Activated CD8-positive, alpha-beta T cell treated with anti-CD3 and anti-CD28 coated beads, Interleukin-2, amount 10 ng/mL, durations not matched to agents 7 days and 5 days (primary cell): ENCODE measurements around the gene CCNK. TPM values are rescaled to one million over a fixed set of nuclear protein-coding genes. Genes with fewer than 3 reads are reported as not detected.

Experiments
- ATAC-seq: fragments of 150-1000 bp; cut with Tn5 transposase; one replicate; pipeline ENCODE4 v1.10.0; 2021; ENCODE audit warnings: moderate library complexity
- CTCF ChIA-PET: fragments of 350-600 bp; sonication (Branson Sonifier 250); formaldehyde crosslinking; loops from one replicate; lab custom pipeline; 2021; ENCODE audit warnings: antibody characterized with exemption; lab: Charles Lee
- POLR2A ChIA-PET: fragments of 350-600 bp; sonication (Branson Sonifier 250); formaldehyde crosslinking; loops from one replicate; lab custom pipeline; 2021; ENCODE audit warnings: antibody characterized with exemption; lab: Charles Lee
- DNase-seq: peaks from one replicate; pipeline ENCODE4 v3.0.0-alpha.2; 2020
- H3K27ac Mint-ChIP-seq: one replicate; pipeline ENCODE4 v1.8.0; 2021; ENCODE audit warnings: mild to moderate bottlenecking, mixed read lengths
- H3K27me3 Mint-ChIP-seq: one replicate; pipeline ENCODE4 v1.8.0; 2021; ENCODE audit warnings: low read depth, mixed read lengths
- H3K36me3 Mint-ChIP-seq: one replicate; pipeline ENCODE4 v1.8.0; 2021; ENCODE audit warnings: low read depth, mixed read lengths
- H3K4me1 Mint-ChIP-seq: one replicate; pipeline ENCODE4 v1.8.0; 2021; ENCODE audit warnings: low read depth, mixed read lengths
- H3K4me3 Mint-ChIP-seq: one replicate; pipeline ENCODE4 v1.8.0; 2021; ENCODE audit warnings: mild to moderate bottlenecking, mixed read lengths
- H3K9me3 Mint-ChIP-seq: one replicate; pipeline ENCODE4 v1.8.0; 2022; ENCODE audit warnings: mixed read lengths; ENCODE audit not compliant: insufficient read depth
- total RNA-seq, 2 experiments: library from RNA; stranded (reverse); gene quantifications; one replicate each; pipeline ENCODE4 v1.2.3, GENCODE V29; 2021

CCNK gene
- total RNA-seq, 2 experiments from 2014 or later: 81.0 to 81.2 TPM

DNA sequence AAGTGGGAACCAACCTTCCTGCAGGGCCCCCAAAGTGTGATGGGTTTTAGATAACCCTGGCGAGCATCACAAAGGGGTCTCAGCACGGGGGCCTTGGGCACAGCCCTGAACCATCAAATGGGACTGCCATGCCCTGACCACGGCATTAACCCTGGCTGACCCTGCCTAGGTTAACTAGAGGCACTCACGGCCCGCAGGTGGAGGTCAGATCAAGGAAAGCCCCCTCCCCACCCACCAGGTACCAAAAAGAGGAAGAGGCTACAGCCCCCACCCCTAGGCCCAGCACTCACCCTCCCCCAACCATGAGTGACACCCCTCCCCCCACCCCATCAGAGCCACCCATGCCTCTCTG, 42.5 kb downstream of the CCNK start:
- POLR2A ChIA-PET: no interaction called here
- H3K9me3 Mint-ChIP-seq: no peaks in the 10 kb centered on the region
- no peak for DNase-seq
- CTCF ChIA-PET: interaction anchor here (1.2 kb wide), 1 partner anchor 105 kb away, joined by 3 read pairs; no protein-coding TSS in a partner anchor
- no peaks in the 10 kb centered on the region for H3K36me3 Mint-ChIP-seq
- no peaks in the 10 kb centered on the region for H3K27me3 Mint-ChIP-seq
- H3K27ac Mint-ChIP-seq: no peak overlapping the region
- ATAC-seq: no peak
- H3K4me3 Mint-ChIP-seq: no peak overlapping the region
- peaks cover 8% of the 10 kb centered on the region for H3K4me1 Mint-ChIP-seq

DNA sequence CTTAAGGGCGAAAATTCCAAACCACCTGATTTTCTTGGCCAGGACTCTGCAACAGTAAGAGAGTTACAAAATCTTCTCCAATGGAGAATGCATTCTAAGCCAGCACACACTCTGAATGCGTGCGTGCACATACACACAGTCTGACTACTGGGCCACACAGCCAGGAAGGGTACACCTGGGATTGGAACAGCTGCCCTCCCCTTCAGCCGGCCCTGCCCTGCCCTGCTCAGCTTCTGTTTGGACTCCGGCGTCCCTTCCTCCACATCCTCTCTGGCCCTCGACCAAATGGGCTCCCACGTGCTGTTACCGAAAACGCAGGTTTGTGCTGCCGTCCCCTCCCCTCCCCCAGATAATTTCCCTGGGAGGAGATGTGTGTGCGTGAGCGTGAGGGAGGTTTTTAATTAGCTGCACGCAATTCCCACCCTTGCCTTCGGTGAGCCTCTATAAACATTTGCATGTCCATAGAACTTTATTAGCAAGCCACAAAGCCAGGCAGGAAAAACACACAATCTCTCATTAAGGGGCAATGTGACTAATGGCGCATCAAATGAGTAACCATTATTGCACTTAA, 43.0 kb downstream of the CCNK start:
- Mint-ChIP-seq H3K9me3 (no peaks in the 10 kb centered on the region), H3K27ac (no peak overlapping the region), H3K4me3 (no peak overlapping the region), H3K27me3 (no peaks in the 10 kb centered on the region), H3K36me3 (no peaks in the 10 kb centered on the region), H3K4me1 (peaks cover 8% of the 10 kb centered on the region)
- no peak for DNase-seq
- ChIA-PET CTCF (interaction anchor here (1.2 kb wide), 2 partner anchors 75 to 104 kb away, joined by 3 read pairs; no protein-coding TSS in a partner anchor), POLR2A (no interaction called here)
- no peak for ATAC-seq

DNA sequence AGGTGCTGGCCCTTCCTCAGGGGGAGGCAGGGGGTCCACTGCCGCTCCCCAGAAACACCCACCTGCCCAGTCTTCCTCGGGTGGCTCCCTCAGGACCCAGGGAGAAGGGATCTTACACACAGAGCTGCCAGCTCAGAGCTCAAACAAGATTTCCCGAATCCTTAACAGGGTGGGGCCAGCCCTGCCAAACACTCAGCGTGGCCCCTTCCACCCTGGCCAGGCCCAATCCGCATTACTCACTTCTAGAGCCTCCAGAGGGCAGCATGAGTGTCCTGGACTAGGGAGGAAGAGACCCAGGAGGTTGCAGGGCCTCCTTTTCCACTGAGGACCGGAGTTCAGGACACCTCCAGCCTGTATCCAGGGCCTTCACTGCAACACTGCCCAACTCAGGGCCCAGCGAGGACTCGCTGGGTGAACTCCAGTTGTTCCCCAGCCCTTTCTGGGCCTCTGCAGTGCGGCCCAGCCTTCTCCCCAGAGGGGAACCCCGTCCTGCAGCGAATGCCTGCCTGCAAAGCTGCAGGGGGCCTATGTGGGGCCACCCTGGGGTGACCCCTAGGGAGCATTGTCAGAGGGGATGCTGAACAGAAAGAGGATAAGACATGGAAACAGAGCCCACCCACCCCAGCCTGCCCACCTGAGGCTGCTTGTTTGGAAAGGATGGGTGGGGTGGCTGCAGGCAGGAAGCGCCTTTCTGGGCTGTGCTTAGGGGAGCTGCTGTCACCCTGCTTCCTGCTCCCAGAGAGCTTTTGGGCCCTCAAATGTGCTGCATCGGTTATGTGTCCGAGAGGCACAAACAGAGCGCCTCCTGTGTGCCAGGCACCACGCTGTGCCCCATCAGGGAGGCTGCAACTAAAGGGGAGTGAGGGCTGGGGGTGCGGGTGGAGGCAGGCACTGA, 43.8 kb downstream of the CCNK start:
- ATAC-seq: peak; percentile 63
- POLR2A ChIA-PET: interaction anchor here (0.5 to 1.4 kb wide), 2 partner anchors 38 to 80 kb away, joined by 3 read pairs; no protein-coding TSS in a partner anchor

DNA sequence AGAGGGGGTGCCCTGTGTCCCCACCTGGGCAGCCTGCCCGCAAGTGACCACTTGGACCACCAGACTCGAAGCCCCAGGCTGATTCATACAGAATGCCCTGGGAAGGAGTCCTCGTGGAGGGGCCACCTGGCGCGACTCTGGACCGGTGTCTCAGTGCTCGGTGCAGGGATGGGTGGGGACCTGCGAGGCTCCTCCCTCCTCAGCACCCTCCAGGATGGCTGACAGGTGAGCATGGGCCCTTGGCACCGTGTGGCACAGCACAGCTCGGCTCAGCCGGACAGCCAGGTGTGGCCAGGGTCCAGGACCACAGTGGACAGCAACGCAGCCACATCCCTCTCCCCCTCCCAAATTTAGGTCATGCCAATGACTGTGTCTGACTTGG, 44.5 kb downstream of the CCNK start:
- H3K4me3 Mint-ChIP-seq: no peak overlapping the region
- H3K27me3 Mint-ChIP-seq: no peaks in the 10 kb centered on the region
- H3K9me3 Mint-ChIP-seq: no peaks in the 10 kb centered on the region
- POLR2A ChIA-PET: interaction anchor here (1.4 kb wide), 1 partner anchor 80 kb away, joined by 3 read pairs; no protein-coding TSS in a partner anchor
- peak overlapping the region; percentile 20 for H3K27ac Mint-ChIP-seq
- no peak for DNase-seq
- no peak for ATAC-seq
- peaks cover 8% of the 10 kb centered on the region for H3K4me1 Mint-ChIP-seq
- H3K36me3 Mint-ChIP-seq: no peaks in the 10 kb centered on the region
- CTCF ChIA-PET: interaction anchor here (0.9 to 1.2 kb wide), 5 partner anchors 10 to 105 kb away, joined by 3 to 6 read pairs (median 4); no protein-coding TSS in a partner anchor

More for the DNA sequence above, 43.8 kb downstream of the CCNK start:
- no peak overlapping the region for H3K4me3 Mint-ChIP-seq
- H3K27ac Mint-ChIP-seq: peak overlapping the region; percentile 88
- CTCF ChIA-PET: interaction anchor here (0.9 to 1.2 kb wide), 6 partner anchors 10 to 105 kb away, joined by 3 to 6 read pairs (median 4); no protein-coding TSS in a partner anchor
- peak; percentile 52 for DNase-seq
- no peaks in the 10 kb centered on the region for H3K36me3 Mint-ChIP-seq
- H3K9me3 Mint-ChIP-seq: no peaks in the 10 kb centered on the region
- no peaks in the 10 kb centered on the region for H3K27me3 Mint-ChIP-seq
- peaks cover 8% of the 10 kb centered on the region for H3K4me1 Mint-ChIP-seq

DNA sequence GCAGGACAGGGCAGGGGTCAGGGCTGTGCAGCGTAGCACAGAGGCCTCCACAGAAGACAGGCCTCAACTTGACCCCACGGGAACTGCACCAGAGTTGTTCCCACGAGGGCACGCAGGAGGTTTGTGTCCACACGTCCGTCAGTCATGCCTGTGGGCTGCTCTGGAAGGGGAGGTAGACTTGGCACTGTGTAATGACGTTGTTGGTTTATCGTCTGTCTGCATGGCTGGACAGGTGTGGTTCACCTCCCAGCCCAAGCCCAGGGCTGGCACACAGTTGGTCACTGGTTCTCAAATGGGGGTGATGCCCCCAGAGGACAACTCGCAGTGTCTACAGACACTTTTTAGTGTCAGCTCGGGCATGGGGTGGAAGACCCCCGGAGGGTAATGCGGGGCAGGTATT, 45.8 kb downstream of the CCNK start:
- no peaks in the 10 kb centered on the region for H3K27me3 Mint-ChIP-seq

DNA sequence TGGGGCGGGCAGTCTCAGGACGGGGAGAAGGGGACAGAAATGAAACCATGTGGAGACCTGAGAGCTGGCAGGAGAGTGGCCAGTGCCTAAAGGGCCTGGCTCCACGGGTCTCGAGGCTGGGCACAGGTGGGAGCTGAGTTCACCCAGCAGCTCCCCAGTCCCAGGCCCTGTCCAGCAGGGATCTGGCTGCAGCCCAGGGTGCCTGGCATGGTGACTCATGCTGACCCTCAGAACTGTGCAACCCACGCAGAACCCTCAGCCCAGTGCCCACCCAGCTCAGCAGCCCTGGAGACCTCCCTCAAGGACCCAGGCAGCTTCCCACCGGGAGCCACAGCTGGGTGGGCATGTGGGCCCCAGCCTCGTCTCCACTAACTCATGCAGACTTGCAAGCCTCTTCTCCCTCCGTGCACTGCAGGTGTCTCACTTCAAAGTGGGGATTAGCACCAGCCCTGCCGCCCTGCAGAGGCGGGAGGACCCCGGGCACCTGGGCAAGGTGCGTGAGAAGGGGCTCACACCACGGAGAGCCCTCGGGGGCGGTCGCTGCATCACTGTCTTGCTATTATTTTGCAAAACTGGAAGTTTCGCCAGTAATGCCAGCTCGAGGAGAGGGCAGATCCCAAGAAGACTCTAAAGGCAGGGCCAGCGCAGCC, 46.3 kb downstream of the CCNK start:
- H3K4me3 Mint-ChIP-seq: no peak overlapping the region
- H3K27ac Mint-ChIP-seq: no peak overlapping the region
- H3K27me3 Mint-ChIP-seq: no peaks in the 10 kb centered on the region
- CTCF ChIA-PET: interaction anchor here (1.3 kb wide), 1 partner anchor 11 kb away, joined by 3 read pairs; no protein-coding TSS in a partner anchor
- ATAC-seq: no peak
- peaks cover 8% of the 10 kb centered on the region for H3K4me1 Mint-ChIP-seq
- no peaks in the 10 kb centered on the region for H3K36me3 Mint-ChIP-seq
- no peaks in the 10 kb centered on the region for H3K9me3 Mint-ChIP-seq
- POLR2A ChIA-PET: no interaction called here
- no peak for DNase-seq

More for the DNA sequence above, 45.8 kb downstream of the CCNK start:
- ChIA-PET CTCF (no interaction called here), POLR2A (no interaction called here)
- ATAC-seq (no peak), DNase-seq (no peak)
- H3K27ac Mint-ChIP-seq: no peak overlapping the region
- H3K4me1 Mint-ChIP-seq: peaks cover 8% of the 10 kb centered on the region
- H3K4me3 Mint-ChIP-seq: no peak overlapping the region
- no peaks in the 10 kb centered on the region for H3K9me3 Mint-ChIP-seq
- H3K36me3 Mint-ChIP-seq: no peaks in the 10 kb centered on the region

DNA sequence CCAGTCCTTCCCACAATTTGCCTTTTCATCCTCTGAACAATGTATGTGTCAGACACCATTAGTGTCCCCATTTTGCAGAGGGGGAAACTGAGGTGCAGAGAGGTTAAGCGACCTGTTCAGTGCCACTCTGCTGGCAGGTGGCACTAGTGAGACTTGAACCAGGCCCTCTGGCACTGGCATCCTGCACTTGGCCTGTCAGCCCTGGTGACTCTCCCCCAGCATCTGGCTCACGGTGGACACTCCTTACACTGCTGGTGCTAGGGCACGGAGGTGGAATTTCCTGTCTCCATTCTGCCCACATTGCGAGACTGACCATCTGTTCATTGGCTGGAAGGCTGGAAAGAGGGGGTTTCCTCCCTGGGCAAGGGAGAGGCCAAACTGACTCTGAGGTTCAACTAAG, 48.7 kb downstream of the CCNK start:
- peaks cover 6% of the 10 kb centered on the region for H3K4me1 Mint-ChIP-seq
- H3K9me3 Mint-ChIP-seq: no peaks in the 10 kb centered on the region
- POLR2A ChIA-PET: no interaction called here
- DNase-seq: no peak
- ATAC-seq: no peak
- CTCF ChIA-PET: no interaction called here
- no peak overlapping the region for H3K27ac Mint-ChIP-seq
- H3K4me3 Mint-ChIP-seq: no peak overlapping the region
- H3K27me3 Mint-ChIP-seq: no peaks in the 10 kb centered on the region
- no peaks in the 10 kb centered on the region for H3K36me3 Mint-ChIP-seq

DNA sequence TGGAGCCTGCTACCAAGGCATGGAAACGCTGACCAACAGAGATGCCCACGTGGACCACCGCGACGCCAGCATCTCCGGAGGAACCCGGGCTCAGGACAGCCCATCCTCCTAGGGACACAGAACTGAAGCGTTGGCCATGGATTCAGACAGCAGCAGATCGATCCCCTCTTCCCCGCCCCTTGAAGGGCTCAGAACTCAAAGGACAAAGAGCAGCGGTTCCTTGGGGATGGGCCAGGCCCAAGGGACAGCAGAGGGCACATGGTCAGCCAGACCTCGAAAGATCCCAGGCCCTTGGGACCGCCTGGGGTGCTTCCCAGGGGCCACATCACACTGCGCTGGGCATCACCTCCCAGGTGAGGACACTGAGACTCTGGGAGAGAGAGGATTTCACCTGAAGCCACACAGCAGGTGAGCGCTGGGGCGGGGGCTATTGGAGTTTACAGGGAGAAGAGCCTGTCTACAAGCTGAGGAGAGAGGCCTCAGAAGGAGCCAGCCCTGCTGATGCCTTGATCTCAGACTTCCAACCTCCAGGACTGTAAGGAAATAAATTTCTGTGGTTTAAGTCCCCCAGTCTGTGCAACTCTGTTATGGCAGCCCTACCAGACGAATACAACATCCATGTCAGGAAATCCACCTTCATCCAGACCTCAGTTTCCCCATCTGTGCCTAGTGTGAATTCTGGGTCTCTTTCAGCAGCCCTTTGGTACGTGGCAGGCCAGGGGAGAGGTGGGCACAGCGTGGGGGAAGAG, 49.4 kb downstream of the CCNK start:
- POLR2A ChIA-PET: no interaction called here
- DNase-seq (no peak), ATAC-seq (no peak)
- H3K36me3 Mint-ChIP-seq: no peaks in the 10 kb centered on the region
- CTCF ChIA-PET: no interaction called here
- no peak overlapping the region for H3K27ac Mint-ChIP-seq
- no peaks in the 10 kb centered on the region for H3K27me3 Mint-ChIP-seq
- no peaks in the 10 kb centered on the region for H3K9me3 Mint-ChIP-seq
- H3K4me1 Mint-ChIP-seq: no peaks in the 10 kb centered on the region
- no peak overlapping the region for H3K4me3 Mint-ChIP-seq

DNA sequence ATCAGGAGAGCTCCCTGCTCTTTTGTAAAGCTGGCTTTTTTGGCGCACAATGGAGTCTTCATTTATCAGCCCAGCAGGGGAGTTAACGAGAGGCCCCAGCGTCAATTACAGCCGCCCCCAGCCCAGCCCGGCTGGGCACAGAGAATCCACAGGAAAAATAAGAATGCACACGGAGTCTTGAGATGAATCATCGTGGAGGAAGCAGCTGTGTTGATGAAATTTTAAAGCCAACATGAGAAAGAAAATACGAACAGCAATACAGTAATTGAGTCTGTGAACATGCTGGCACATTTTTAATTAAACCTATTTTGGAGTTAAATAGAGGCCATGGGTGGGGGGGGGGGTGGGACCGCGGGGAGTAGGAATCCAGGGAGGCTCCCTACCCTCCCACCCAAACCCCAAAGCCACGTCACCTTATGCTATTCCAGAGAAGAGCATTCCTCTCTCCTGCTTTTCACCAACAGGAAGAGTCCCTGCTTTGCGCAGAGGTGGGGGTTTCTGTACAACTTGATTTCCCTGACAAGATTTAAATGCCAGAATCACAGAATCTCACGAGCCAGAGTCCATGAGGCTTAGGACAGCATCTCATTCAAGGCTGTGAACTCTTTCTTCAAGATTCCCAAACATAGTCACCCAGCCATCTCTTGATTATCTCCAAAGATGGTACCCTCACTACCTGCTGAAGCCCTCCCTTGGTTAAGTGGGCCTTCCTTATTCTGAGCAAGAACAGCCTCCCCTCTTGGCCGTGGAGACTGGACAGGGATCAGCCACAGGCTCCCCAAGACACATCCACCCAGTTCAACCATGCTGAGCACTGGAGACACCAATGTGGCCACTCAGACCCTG, 50.3 kb downstream of the CCNK start:
- Mint-ChIP-seq H3K36me3 (no peaks in the 10 kb centered on the region), H3K27me3 (no peaks in the 10 kb centered on the region), H3K4me3 (no peak overlapping the region), H3K4me1 (no peaks in the 10 kb centered on the region), H3K27ac (no peak overlapping the region), H3K9me3 (no peaks in the 10 kb centered on the region)
- DNase-seq: no peak
- CTCF ChIA-PET: no interaction called here
- ATAC-seq: no peak
- POLR2A ChIA-PET: no interaction called here

DNA sequence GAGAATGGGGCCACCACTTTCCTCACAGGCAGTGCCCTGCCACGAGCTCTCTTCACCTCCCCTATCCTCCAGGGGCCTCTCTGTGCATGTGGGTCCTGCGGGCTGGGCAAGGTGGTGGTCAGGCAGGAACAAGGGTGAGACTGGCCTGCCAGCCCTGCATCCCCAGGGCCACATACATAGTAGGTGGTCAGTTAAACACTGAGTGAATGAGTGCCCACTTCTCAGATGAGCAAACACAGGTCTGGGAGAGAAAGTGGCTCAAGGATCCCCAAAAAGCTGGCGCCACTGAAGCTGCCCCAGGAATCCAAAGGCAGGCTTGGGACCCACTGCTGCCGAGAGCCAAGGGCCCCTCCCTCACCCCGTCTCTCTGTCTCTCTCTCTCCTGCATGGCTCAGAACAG, 51.1 kb downstream of the CCNK start:
- Mint-ChIP-seq H3K27me3 (no peaks in the 10 kb centered on the region), H3K4me3 (no peak overlapping the region), H3K27ac (no peak overlapping the region), H3K9me3 (no peaks in the 10 kb centered on the region), H3K36me3 (no peaks in the 10 kb centered on the region), H3K4me1 (no peaks in the 10 kb centered on the region)
- ChIA-PET CTCF (no interaction called here), POLR2A (no interaction called here)
- ATAC-seq (no peak), DNase-seq (no peak)

DNA sequence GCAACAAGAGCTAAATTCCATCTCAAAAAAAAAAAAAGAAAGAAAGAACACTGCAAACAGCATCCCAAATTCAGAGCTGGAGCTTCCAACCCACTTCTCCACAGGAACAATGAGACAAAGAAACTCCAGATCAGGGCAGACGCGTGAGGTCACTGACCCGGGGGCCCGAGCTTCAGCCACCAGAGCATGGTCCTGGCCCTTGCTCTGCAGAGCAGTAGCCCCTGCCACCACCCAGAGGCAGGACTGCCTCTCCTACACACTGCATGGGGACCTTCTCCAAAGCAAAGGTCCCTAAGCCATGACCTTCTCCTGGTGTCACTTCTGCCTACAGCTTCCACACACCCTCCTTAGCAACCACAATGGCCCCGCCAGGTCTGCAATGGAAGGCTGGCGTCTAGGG, 53.1 kb downstream of the CCNK start:
- CTCF ChIA-PET: no interaction called here

More for the DNA sequence above, 53.1 kb downstream of the CCNK start:
- Mint-ChIP-seq H3K4me3 (no peak overlapping the region), H3K36me3 (no peaks in the 10 kb centered on the region), H3K4me1 (no peaks in the 10 kb centered on the region), H3K27ac (no peak overlapping the region), H3K9me3 (no peaks in the 10 kb centered on the region), H3K27me3 (no peaks in the 10 kb centered on the region)
- no peak for ATAC-seq
- DNase-seq: no peak
- POLR2A ChIA-PET: no interaction called here
